Loucy (cell line): ENCODE data around the gene BAX.

Experiments
- H2AFZ ChIP-seq: fragments of 200-600 bp; sonication (generic); 2 replicates; pipeline ENCODE4 v1.6.0; 2016; ENCODE audit warnings: antibody characterized with exemption, mild to moderate bottlenecking, low read length, moderate library complexity
- H3F3A ChIP-seq: fragments of 200-600 bp; 2 replicates; pipeline ENCODE4 v1.6.0; 2016; ENCODE audit warnings: antibody characterized with exemption, low read depth, mild to moderate bottlenecking
- H3K27me3 ChIP-seq: fragments of 200-600 bp; sonication (generic); 2 replicates; pipeline ENCODE4 v1.6.1; 2014; ENCODE audit warnings: low read length, mild to moderate bottlenecking; ENCODE audit not compliant: insufficient read depth, poor library complexity, severe bottlenecking
- H3K36me3 ChIP-seq: fragments of 200-600 bp; sonication (generic); 2 replicates; pipeline ENCODE4 v1.6.1; 2016; ENCODE audit warnings: low read length; ENCODE audit not compliant: insufficient read depth
- H3K4me1 ChIP-seq: fragments of 200-600 bp; sonication (generic); 2 replicates; pipeline ENCODE4 v1.5.1; 2014; ENCODE audit warnings: low read length, mild to moderate bottlenecking; ENCODE audit not compliant: insufficient read depth, poor library complexity, severe bottlenecking
- H3K4me2 ChIP-seq: fragments of 200-600 bp; sonication (generic); 2 replicates; pipeline ENCODE4 v1.6.0; 2014; ENCODE audit warnings: antibody characterized with exemption, low read length, low read depth, mild to moderate bottlenecking; ENCODE audit not compliant: poor library complexity, severe bottlenecking
- H3K4me3 ChIP-seq: fragments of 200-600 bp; sonication (generic); 2 replicates; pipeline ENCODE4 v1.5.1; 2014; ENCODE audit warnings: low read length, mild to moderate bottlenecking, mixed read lengths; ENCODE audit not compliant: poor library complexity, severe bottlenecking
- H3K79me2 ChIP-seq: fragments of 200-600 bp; sonication (generic); 2 replicates; pipeline ENCODE4 v1.6.1; 2014; ENCODE audit warnings: low read length; ENCODE audit not compliant: insufficient read depth
- H3K9ac ChIP-seq: fragments of 200-600 bp; sonication (generic); 2 replicates; pipeline ENCODE4 v1.6.0; 2014; ENCODE audit warnings: mild to moderate bottlenecking, low read depth, low read length, moderate library complexity; ENCODE audit not compliant: poor library complexity, severe bottlenecking
- H3K9me2 ChIP-seq: fragments of 200-600 bp; sonication (generic); replicated peaks from 2 replicates; pipeline ENCODE4 v1.6.1; 2016; ENCODE audit warnings: low read depth, low read length, mixed read lengths
- H3K9me3 ChIP-seq: fragments of 200-600 bp; sonication (generic); 2 replicates; pipeline ENCODE4 v1.6.1; 2014; ENCODE audit warnings: mild to moderate bottlenecking, antibody characterized with exemption, low read length, low read depth; ENCODE audit not compliant: insufficient read depth
- H4K20me1 ChIP-seq: fragments of 200-600 bp; sonication (generic); 2 replicates; pipeline ENCODE4 v1.6.0; 2014; ENCODE audit warnings: antibody characterized with exemption, low read length, mild to moderate bottlenecking; ENCODE audit not compliant: insufficient read depth, poor library complexity, severe bottlenecking
- EZH2phosphoT487 ChIP-seq: fragments of 200-600 bp; IDR thresholded peaks from 2 replicates; pipeline ENCODE4 v1.6.1; 2018; ENCODE audit warnings: antibody characterized with exemption, mild to moderate bottlenecking, moderate library complexity, borderline replicate concordance
- TF ChIP-seq, protein P1 (sequence below): fragments of 200-600 bp; sonication (generic); conservative IDR thresholded peaks from 2 replicates; pipeline ENCODE4 v1.5.1; 2014; ENCODE audit warnings: mild to moderate bottlenecking, antibody characterized with exemption, low read length

BAX gene

DNA sequence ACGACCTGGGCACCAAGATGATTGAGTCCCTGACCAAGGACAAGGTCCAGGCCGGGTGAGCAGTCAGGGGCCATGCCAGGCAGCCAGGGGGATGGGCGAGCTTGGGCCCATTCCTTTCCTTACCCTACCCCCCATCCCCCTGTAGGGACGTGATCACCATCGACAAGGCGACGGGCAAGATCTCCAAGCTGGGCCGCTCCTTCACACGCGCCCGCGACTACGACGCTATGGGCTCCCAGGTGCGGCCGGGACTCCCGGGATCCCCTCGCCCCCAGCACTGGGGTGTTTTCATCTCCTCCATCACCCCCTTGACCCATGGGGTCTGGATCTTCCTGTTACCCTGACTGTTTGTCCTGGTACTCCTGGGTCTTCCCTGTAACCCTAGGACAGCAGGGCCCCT lies 55.2 kb downstream of the BAX start:
- no peaks in the 10 kb centered on the region for H4K20me1 ChIP-seq
- peaks cover 62% of the 10 kb centered on the region; the same call in 1 of the 2 replicates for H3K36me3 ChIP-seq

DNA sequence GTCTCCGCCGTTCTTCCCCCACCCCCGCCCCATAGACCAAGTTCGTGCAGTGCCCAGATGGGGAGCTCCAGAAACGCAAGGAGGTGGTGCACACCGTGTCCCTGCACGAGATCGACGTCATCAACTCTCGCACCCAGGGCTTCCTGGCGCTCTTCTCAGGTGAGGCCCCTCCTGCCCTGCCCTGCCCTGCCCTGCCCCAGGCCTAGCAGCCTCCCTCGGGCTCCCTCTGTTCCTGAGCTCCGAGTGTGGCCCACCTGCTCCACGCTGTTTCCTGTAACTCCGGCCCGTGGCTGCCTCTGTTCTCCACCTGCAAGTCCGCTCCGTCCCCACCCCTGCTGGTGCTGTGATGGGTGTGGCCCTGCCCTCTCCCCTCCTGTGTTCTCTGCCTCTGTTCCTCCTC lies 55.8 kb downstream of the BAX start:
- Histone ChIP-seq H3K4me1 (no peaks in the 10 kb centered on the region), H3K9me2 (no peaks in the 10 kb centered on the region), H3K9me3 (no peaks in the 10 kb centered on the region), H2AFZ (no peak overlapping the region), H3K79me2 (no peaks in the 10 kb centered on the region), H3K9ac (no peak overlapping the region), H4K20me1 (no peaks in the 10 kb centered on the region), H3K4me3 (no peak overlapping the region), H3F3A (no peaks in the 10 kb centered on the region), H3K27me3 (no peaks in the 10 kb centered on the region), H3K36me3 (peaks cover 63% of the 10 kb centered on the region; the same call in 1 of the 2 replicates), H3K4me2 (no peak overlapping the region)
- TF ChIP-seq, protein P1, sequence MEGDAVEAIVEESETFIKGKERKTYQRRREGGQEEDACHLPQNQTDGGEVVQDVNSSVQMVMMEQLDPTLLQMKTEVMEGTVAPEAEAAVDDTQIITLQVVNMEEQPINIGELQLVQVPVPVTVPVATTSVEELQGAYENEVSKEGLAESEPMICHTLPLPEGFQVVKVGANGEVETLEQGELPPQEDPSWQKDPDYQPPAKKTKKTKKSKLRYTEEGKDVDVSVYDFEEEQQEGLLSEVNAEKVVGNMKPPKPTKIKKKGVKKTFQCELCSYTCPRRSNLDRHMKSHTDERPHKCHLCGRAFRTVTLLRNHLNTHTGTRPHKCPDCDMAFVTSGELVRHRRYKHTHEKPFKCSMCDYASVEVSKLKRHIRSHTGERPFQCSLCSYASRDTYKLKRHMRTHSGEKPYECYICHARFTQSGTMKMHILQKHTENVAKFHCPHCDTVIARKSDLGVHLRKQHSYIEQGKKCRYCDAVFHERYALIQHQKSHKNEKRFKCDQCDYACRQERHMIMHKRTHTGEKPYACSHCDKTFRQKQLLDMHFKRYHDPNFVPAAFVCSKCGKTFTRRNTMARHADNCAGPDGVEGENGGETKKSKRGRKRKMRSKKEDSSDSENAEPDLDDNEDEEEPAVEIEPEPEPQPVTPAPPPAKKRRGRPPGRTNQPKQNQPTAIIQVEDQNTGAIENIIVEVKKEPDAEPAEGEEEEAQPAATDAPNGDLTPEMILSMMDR, result no peak
- TF ChIP-seq EZH2phosphoT487, result no peak

More for the DNA sequence above, 55.2 kb downstream of the BAX start:
- Histone ChIP-seq H3K9me2 (no peaks in the 10 kb centered on the region), H3K27me3 (no peaks in the 10 kb centered on the region), H3K4me2 (no peak overlapping the region), H3K79me2 (no peaks in the 10 kb centered on the region), H3K4me3 (no peak overlapping the region), H3K9me3 (no peaks in the 10 kb centered on the region), H3K9ac (no peak overlapping the region), H3F3A (no peaks in the 10 kb centered on the region), H2AFZ (no peak overlapping the region), H3K4me1 (no peaks in the 10 kb centered on the region)
- TF ChIP-seq EZH2phosphoT487, result no peak
- TF ChIP-seq, protein P1, result no peak

- H3K4me1 ChIP-seq, result no peaks in the 10 kb centered on the region
- H2AFZ ChIP-seq, result no peak overlapping the region
- no peaks in the 10 kb centered on the region for H3K9me2 ChIP-seq
- H3K4me2 ChIP-seq, result no peak overlapping the region
- peaks cover 65% of the 10 kb centered on the region; the same call in 1 of the 2 replicates for H3K36me3 ChIP-seq
- no peaks in the 10 kb centered on the region for H3K9me3 ChIP-seq
- H3K79me2 ChIP-seq, result no peaks in the 10 kb centered on the region
- TF ChIP-seq EZH2phosphoT487, result no peak
- TF ChIP-seq, protein P1, result no peak
- H3K4me3 ChIP-seq, result no peak overlapping the region
- no peaks in the 10 kb centered on the region for H3F3A ChIP-seq
- no peaks in the 10 kb centered on the region for H4K20me1 ChIP-seq
- no peak overlapping the region for H3K9ac ChIP-seq
- H3K27me3 ChIP-seq, result no peaks in the 10 kb centered on the region
These were observed 56.5 kb downstream of the BAX start for GRCh38 chr19:49011194-49011593.
